Ovary (tissue), 3 donors: ENCODE results near the gene HOXD9.

Experiments used
- CTCF ChIP-seq, 3 donors: fragments of 450-650 bp in 2 of 3; fragments of 200-600 bp in 1 of 3; IDR thresholded peaks; one replicate each; pipeline versions ENCODE4 v1.5.1 to v1.8.0; 2016 to 2022; ENCODE audit warnings: antibody characterized with exemption in 3 of 3, mild to moderate bottlenecking in 1 of 3
- EP300 ChIP-seq: sonication (generic); formaldehyde crosslinking; IDR thresholded peaks from one replicate; pipeline ENCODE4 v1.6.1; 2017; ENCODE audit warnings: antibody characterized with exemption
- POLR2A ChIP-seq: fragments of 450-650 bp; IDR thresholded peaks from one replicate; pipeline ENCODE4 v1.6.1; 2017; ENCODE audit warnings: antibody characterized with exemption, mild to moderate bottlenecking, moderate library complexity
- donor health status: DM: no; HTN: no; CAD: no.

GRCh38 chr2:176131848-176132158, 9.3 kb downstream of the HOXD9 start:
- TF ChIP-seq POLR2A, result no peak
- TF ChIP-seq CTCF (IDR thresholded peaks at IDR 0.05), result no peak
- TF ChIP-seq EP300, result no peak
